GM20000 (cell line): ENCODE results near the gene CEP170B.

ENCODE experiments used
- DNase-seq: peaks from one replicate; pipeline ENCODE4 v3.0.0; 2012; ENCODE audit warnings: low spot score
- CTCF ChIP-seq: IDR thresholded peaks from 2 replicates; pipeline ENCODE4 v1.5.1; 2012; ENCODE audit warnings: mild to moderate bottlenecking, control low read depth; ENCODE audit errors: extremely low read depth, missing control alignments

The CEP170B gene

GRCh38 chr14:104932676-104933631 lies 67.9 kb downstream of the CEP170B start:
- DNase-seq: peak; percentile 96
- peak; percentile 92 for TF ChIP-seq CTCF

GRCh38 chr14:104933746-104934733 lies 69.0 kb downstream of the CEP170B start:
- no peak for TF ChIP-seq CTCF
- DNase-seq: peak; percentile 27

- no peak for TF ChIP-seq CTCF
- peak; percentile 7 for DNase-seq
Observed at GRCh38 chr14:104935026-104935650, 70.1 kb downstream of the CEP170B start.

- TF ChIP-seq CTCF: no peak
- peak; percentile 5 for DNase-seq
Observed at GRCh38 chr14:104935955-104936354, 70.9 kb downstream of the CEP170B start.

GRCh38 chr14:104936361-104937155 lies 71.5 kb downstream of the CEP170B start:
- TF ChIP-seq CTCF: no peak
- peak; percentile 10 for DNase-seq

- peak; percentile 10 for DNase-seq
- no peak for TF ChIP-seq CTCF
Observed at GRCh38 chr14:104937161-104937560, 72.1 kb downstream of the CEP170B start.
